Activated CD4-positive, alpha-beta T cell treated with anti-CD3 and anti-CD28 coated beads for 24 hours (primary cell): Measurements from ENCODE around the gene WFS1.

Source experiments
- DNase-seq, 2 donors: peaks; one replicate each; pipeline ENCODE4 v3.0.0-alpha.2; 2020; ENCODE audit warnings: low read depth in 2 of 2

Gene WFS1

DNA sequence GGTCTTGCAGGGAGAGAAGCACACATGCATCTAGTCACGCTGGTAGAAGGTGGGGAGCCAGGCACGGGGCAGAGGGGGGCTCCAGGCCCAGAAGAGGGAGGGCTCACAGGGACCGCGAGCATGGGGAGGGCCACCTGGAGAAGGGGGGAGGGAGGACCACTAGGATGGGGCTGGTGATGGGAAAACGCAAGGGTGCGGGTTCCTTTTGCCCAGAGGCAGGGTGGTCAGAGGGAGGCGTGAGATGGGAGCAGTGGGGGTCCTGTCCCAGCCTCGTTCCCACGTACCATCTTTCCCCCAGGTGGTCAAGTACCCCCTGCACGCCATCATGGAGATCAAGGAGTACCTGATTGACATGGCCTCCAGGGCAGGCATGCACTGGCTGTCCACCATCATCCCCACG lies 30.7 kb downstream of the WFS1 start:
- DNase-seq, result no peak

GRCh38 chr4:6301051-6301731 lies 31.5 kb downstream of the WFS1 start:
- no peak for DNase-seq

GRCh38 chr4:6301732-6302442 lies 32.2 kb downstream of the WFS1 start:
- DNase-seq, result no peak

- no peak for DNase-seq
These were observed 33.2 kb downstream of the WFS1 start for GRCh38 chr4:6302869-6303268.

DNA sequence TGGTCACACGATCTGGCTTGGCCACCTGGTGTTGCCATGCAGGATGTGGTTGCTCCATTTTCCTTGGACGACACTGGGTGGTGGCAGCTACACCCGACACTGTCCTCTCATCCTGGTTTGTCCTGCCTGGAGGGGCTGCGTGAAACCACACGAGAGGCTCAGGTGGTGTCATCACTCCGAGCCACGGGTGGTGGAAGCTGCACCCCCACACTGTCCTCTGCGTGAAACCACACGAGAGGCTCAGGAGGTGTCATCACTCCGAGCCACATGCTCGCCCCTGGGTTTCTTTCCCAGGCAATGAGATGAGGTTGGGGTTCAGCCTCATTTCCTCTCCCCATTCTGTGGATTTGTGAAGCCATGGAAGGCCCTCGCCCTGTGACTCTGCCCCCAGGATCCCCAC lies 34.3 kb downstream of the WFS1 start:
- DNase-seq, result no peak

DNA sequence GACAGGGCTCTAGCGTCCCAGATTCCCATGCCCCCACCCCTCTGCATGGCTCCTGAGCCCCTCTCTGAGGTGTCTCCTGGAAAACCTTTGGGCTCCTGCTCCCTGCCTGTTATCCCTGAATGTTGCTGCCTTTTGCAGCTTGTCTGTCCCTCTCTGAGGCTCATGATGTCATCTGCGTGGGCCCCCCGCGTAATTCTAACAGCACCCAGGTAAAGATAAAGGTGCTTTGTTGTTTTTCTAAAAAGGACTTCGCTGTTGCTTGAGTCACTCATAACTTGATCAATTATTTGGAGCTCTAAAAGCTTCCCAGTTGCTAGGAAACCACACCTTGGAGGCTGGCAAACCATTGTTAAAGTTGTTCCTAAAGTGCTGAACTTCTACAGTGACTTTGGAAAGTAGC lies 36.6 kb downstream of the WFS1 start:
- DNase-seq, result no peak

- DNase-seq, result no peak
These were observed 37.6 kb downstream of the WFS1 start for GRCh38 chr4:6307230-6307629.

DNA sequence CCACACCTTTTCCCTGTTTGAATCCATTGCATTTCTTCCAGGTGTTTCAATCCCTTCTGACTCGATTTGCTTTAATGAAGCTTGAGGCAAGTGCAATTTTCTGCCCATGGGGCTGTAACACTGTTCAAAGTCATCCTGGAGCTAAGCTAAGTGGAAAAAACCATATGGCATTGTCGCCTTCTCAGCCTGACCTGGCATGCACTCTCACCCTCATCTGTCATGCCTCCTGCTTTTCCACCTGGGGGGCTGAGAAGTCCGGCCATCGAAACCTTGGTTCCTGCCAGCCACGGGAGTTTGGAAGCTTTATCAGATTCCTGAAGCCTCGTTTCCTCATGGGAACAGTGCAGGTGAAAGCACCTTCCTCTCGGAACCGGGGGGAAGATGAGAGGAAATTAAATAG lies 38.2 kb downstream of the WFS1 start:
- DNase-seq, result no peak

DNA sequence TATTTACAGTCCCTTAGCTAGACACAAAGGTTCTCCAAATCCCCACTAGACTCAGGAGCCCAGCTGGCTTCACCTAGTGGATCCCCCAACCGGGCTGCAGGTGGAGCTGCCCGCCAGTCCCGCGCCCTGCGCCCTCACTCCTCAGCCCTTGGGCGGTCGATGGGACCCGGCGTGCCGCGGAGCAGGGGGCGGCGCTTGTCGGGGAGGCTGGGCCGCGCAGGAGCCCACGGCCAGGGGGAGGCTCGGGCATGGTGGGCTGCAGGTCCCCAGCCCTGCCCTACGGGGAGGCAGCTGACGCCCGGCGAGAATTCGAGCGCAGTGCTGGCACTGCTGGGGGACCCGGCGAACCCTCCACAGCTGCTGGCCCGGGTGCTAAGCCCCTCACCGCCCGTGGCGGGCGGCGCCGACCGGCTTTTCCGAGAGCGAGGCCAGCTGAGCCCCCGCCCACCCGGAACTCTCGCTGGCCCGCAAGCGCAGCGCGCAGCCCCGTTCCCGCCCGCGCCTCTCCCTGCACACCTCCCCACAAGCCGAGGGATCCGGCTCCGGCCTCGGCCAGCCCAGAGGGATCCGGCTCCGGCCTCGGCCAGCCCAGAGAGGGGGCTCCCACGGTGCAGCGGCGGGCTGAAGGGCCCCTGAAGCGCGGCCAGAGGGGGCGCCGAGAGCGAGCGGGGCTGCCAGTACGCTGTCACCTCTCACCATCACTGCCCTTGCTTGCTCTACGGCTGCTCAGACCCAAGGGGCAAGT lies 39.4 kb downstream of the WFS1 start:
- DNase-seq, result no peak

GRCh38 chr4:6309777-6310176 lies 40.1 kb downstream of the WFS1 start:
- no peak for DNase-seq

DNA sequence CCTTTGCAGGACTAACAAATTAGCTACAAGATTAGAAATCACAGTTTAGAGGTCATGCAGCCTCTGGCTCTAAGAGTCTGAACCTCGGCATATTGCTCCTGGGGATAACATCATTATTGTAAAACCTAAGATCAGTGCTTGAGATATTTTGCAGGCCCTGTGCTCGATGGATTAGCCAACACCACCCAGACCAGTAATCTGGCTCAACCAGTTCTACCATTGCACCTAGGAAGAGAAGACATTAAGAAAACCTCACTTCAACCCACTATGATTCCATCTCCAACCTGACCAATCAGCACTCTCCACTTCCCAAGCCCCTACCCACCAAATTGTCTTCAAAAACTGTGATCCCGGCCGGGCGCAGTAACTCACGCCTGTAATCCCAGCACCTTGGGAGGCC lies 43.6 kb downstream of the WFS1 start:
- DNase-seq, result no peak

DNA sequence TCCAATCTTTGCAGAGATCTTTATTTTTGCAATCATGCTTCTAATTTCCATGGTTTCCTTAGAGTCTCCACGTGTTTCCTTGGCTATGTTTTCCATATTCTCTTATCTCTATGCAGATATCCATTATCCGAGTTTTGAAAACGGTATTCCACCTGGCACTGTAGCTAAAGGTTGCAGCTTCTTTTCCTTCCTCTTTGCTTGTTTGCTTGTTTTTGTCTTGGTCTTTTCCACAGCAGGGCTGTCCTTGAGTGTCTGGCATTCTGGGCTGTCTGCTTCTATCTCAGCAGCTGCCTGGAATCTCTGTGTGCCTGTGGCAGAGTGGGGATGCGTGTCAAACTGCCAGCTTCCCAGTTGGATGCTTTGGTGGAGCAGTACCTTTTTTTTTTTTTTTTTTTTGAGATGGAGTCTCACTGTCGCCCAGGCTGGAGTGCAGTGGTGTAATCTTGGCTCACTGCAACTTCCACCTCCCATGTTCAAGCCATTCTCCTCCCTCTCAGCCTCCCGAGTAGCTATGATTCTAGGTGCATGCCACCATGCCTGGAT lies 46.9 kb downstream of the WFS1 start:
- no peak for DNase-seq

- no peak for DNase-seq
These were observed 48.6 kb downstream of the WFS1 start for GRCh38 chr4:6318206-6318605.

GRCh38 chr4:6319530-6320150 lies 50.0 kb downstream of the WFS1 start:
- DNase-seq, result no peak

DNA sequence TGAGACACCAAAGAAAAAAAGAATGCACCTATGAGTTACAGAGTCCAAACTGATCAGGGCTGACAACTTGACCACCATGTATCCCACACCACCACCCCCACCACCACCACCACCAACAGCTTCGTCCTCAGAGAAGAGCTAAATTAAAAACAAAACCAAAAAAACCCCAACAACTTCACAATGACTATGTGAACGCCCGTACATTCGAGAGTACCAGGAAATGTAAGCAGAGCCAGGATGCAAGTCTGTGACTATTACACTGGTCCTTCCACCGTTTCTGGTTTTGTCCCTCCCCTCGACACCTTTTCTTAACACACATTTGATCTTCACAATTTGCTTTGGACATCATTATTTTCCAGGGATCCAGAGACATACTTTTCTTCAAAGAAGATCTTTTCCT lies 51.0 kb downstream of the WFS1 start:
- no peak for DNase-seq

- DNase-seq, result no peak
These were observed 51.7 kb downstream of the WFS1 start for GRCh38 chr4:6321361-6321760.

DNA sequence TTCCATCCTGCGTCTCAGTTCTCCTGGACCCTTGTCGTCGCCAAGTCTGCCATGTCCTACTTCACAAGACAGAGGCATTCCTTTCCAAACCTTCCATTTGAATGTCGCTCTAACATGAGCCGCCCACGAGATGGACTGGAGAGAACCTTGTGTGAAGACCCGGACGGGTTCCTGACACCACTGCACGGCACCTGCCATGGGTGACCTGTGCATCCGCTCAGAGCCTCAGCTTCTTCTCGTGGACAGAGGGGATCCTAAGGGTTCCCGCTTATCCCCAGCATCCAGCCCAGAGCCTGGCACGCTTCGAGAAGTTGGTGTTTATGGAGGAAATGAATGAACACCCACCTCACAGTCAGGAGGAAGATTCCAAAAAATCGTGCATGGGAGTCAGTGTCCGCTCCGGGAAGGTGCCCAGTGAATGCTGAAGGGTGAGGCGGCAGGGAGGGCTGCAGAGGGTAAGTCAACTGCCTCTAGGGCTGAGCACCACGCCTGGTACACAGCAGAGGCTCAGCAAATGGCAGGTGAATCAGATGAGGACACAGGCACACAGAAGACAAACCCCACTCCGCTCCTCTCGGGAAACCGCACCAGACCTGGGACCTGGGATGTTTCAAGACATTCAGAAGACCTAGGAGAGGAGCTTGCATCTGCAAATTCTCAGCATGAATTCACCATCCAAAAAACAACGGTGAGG lies 52.6 kb downstream of the WFS1 start:
- no peak for DNase-seq

GRCh38 chr4:6322761-6323566 lies 53.3 kb downstream of the WFS1 start:
- no peak for DNase-seq

GRCh38 chr4:6324461-6324998 lies 54.9 kb downstream of the WFS1 start:
- no peak for DNase-seq

- DNase-seq, result no peak
These were observed 55.5 kb downstream of the WFS1 start for GRCh38 chr4:6324999-6325787.
